ENCODE data around the gene LARP4.
"Not testable (repeated sequence)": the region's sequence is repeated elsewhere in the genome, so short reads cannot be mapped to it uniquely, and the experiment has no call there.

- TF ChIP-seq, protein P1, sequence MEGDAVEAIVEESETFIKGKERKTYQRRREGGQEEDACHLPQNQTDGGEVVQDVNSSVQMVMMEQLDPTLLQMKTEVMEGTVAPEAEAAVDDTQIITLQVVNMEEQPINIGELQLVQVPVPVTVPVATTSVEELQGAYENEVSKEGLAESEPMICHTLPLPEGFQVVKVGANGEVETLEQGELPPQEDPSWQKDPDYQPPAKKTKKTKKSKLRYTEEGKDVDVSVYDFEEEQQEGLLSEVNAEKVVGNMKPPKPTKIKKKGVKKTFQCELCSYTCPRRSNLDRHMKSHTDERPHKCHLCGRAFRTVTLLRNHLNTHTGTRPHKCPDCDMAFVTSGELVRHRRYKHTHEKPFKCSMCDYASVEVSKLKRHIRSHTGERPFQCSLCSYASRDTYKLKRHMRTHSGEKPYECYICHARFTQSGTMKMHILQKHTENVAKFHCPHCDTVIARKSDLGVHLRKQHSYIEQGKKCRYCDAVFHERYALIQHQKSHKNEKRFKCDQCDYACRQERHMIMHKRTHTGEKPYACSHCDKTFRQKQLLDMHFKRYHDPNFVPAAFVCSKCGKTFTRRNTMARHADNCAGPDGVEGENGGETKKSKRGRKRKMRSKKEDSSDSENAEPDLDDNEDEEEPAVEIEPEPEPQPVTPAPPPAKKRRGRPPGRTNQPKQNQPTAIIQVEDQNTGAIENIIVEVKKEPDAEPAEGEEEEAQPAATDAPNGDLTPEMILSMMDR (IDR thresholded peaks at IDR 0.05), result not testable (repeated sequence)
- not testable (repeated sequence) for TF ChIP-seq POLR2A (IDR thresholded peaks at IDR 0.05)
These were observed 97.4 kb downstream of the LARP4 start for GRCh38 chr12:50498119-50498518.
